DOHH2 (cell line): ENCODE data around the gene RPH3AL.

Source experiments
- H3F3A ChIP-seq: fragments of 200-600 bp; sonication (generic), shearing (Covaris generic); 2 replicates; pipeline ENCODE4 v1.6.0; 2016; ENCODE audit warnings: antibody characterized with exemption, mild to moderate bottlenecking; ENCODE audit not compliant: control insufficient read depth, insufficient read depth
- H3K27ac ChIP-seq: fragments of 200-600 bp; sonication (generic); 2 replicates; pipeline ENCODE4 v1.5.1; 2014; ENCODE audit warnings: low read depth, mild to moderate bottlenecking, low read length, moderate library complexity
- H3K27me3 ChIP-seq: fragments of 200-600 bp; sonication (generic); 2 replicates; pipeline ENCODE4 v1.6.1; 2014; ENCODE audit warnings: mild to moderate bottlenecking, low read length, mixed read lengths; ENCODE audit not compliant: control insufficient read depth
- H3K36me3 ChIP-seq: fragments of 200-600 bp; sonication (generic); 2 replicates; pipeline ENCODE4 v1.6.1; 2014; ENCODE audit warnings: mild to moderate bottlenecking, low read length, moderate library complexity, mixed read lengths; ENCODE audit not compliant: control insufficient read depth
- H3K4me1 ChIP-seq: fragments of 200-600 bp; sonication (generic); 2 replicates; pipeline ENCODE4 v1.6.1; 2014; ENCODE audit warnings: mild to moderate bottlenecking, low read length, mixed read lengths; ENCODE audit not compliant: control insufficient read depth
- H3K4me2 ChIP-seq: fragments of 200-600 bp; sonication (generic); 2 replicates; pipeline ENCODE4 v1.6.0; 2014; ENCODE audit warnings: mild to moderate bottlenecking, low read length, moderate library complexity
- H3K4me3 ChIP-seq: fragments of 200-600 bp; sonication (generic); 2 replicates; pipeline ENCODE4 v1.5.1; 2014; ENCODE audit warnings: mild to moderate bottlenecking, low read length, mixed read lengths
- H3K79me2 ChIP-seq: fragments of 200-600 bp; sonication (generic); 2 replicates; pipeline ENCODE4 v1.6.1; 2014; ENCODE audit warnings: mild to moderate bottlenecking, low read length, mixed read lengths; ENCODE audit not compliant: control insufficient read depth
- H3K9me2 ChIP-seq: fragments of 200-600 bp; sonication (generic); replicated peaks from 2 replicates; pipeline ENCODE4 v1.6.1; 2014; ENCODE audit warnings: mild to moderate bottlenecking, low read length, mixed read lengths; ENCODE audit not compliant: control insufficient read depth
- H3K9me3 ChIP-seq: fragments of 200-600 bp; sonication (generic); 2 replicates; pipeline ENCODE4 v1.6.1; 2014; ENCODE audit warnings: antibody characterized with exemption, low read length, mixed read lengths; ENCODE audit not compliant: control insufficient read depth, insufficient read depth
- H4K20me1 ChIP-seq: fragments of 200-600 bp; sonication (generic); 2 replicates; pipeline ENCODE4 v1.6.0; 2014; ENCODE audit warnings: low read depth, mild to moderate bottlenecking, antibody characterized with exemption, low read length, moderate library complexity; ENCODE audit not compliant: control insufficient read depth, insufficient read depth
- EZH2phosphoT487 ChIP-seq: fragments of 200-600 bp; sonication (generic); IDR thresholded peaks from 2 replicates; pipeline ENCODE4 v1.6.1; 2017; ENCODE audit warnings: borderline replicate concordance, mild to moderate bottlenecking, antibody characterized with exemption, low read length, moderate library complexity, mixed read lengths
- TF ChIP-seq, protein P1 (sequence below): fragments of 200-600 bp; sonication (generic); IDR thresholded peaks from one replicate; pipeline ENCODE4 v1.5.1; 2014; ENCODE audit warnings: antibody characterized with exemption, mild to moderate bottlenecking, low read depth, low read length; ENCODE audit not compliant: poor library complexity, severe bottlenecking

The RPH3AL gene

DNA sequence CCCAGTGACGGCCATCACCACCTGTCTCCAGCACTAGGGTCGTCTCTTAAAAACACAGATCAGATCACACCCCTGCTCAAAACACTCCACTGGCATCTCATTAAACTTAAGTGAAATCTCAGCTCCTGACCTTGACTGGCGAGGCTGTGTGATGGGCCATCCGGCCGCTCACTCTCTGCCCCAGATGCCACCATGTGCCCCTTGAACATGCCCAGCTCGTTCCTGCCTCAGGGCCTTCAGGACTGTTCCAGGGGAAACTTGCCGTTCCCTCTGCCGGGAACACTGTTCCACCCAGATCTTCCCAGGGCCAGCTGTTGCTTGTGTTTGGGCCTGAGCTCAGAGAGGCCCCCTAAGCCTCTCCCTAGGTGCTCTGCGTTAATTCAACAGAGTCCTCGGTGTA is 39.4 kb downstream of the RPH3AL start:
- Histone ChIP-seq H3K27ac (no peak overlapping the region), H3K4me2 (no peak overlapping the region), H3K4me3 (no peak overlapping the region), H4K20me1 (no peaks in the 10 kb centered on the region), H3K79me2 (no peaks in the 10 kb centered on the region), H3F3A (no peaks in the 10 kb centered on the region), H3K9me2 (no peaks in the 10 kb centered on the region), H3K36me3 (no peaks in the 10 kb centered on the region), H3K27me3 (no peaks in the 10 kb centered on the region), H3K4me1 (no peaks in the 10 kb centered on the region), H3K9me3 (peaks cover 7% of the 10 kb centered on the region; the same call in 1 of the 2 replicates)
- TF ChIP-seq, protein P1, sequence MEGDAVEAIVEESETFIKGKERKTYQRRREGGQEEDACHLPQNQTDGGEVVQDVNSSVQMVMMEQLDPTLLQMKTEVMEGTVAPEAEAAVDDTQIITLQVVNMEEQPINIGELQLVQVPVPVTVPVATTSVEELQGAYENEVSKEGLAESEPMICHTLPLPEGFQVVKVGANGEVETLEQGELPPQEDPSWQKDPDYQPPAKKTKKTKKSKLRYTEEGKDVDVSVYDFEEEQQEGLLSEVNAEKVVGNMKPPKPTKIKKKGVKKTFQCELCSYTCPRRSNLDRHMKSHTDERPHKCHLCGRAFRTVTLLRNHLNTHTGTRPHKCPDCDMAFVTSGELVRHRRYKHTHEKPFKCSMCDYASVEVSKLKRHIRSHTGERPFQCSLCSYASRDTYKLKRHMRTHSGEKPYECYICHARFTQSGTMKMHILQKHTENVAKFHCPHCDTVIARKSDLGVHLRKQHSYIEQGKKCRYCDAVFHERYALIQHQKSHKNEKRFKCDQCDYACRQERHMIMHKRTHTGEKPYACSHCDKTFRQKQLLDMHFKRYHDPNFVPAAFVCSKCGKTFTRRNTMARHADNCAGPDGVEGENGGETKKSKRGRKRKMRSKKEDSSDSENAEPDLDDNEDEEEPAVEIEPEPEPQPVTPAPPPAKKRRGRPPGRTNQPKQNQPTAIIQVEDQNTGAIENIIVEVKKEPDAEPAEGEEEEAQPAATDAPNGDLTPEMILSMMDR: no peak
- no peak for TF ChIP-seq EZH2phosphoT487

DNA sequence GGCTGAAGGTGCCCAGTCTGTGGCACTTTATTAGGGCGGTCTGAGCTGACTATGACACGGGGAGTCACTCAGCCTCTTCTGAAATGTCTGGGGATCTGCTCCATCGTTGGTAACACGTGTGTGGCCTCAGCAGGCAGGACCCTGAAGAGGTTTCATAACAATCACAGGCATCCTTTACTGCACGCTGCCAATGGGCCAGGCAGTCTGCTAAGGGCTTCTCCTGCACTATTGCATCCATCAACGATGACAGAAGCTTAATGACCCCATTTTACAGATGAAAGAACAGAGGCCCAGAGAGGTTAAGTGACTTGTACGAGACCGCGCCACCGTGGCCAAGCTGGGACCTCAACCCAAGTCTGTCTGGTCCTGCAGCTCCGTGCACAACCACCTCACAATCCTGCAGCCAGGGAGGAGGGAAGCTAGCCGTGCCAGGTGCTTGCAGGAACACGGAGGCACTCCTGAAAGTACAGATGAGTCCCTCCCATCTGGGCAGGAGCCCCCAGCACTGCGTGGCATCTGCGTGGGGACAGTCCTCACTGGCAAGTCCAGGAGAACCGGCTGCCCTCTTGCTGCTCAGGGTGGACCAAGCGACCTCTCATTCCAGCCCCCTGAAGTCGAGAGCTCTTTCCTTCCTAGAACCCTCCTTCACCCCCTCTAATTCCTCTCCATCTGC is 40.0 kb downstream of the RPH3AL start:
- Histone ChIP-seq H3K9me3 (peaks cover 7% of the 10 kb centered on the region; the same call in 1 of the 2 replicates), H4K20me1 (no peaks in the 10 kb centered on the region), H3K4me1 (no peaks in the 10 kb centered on the region), H3F3A (no peaks in the 10 kb centered on the region), H3K4me3 (no peak overlapping the region), H3K79me2 (no peaks in the 10 kb centered on the region), H3K4me2 (no peak overlapping the region), H3K27me3 (no peaks in the 10 kb centered on the region), H3K9me2 (no peaks in the 10 kb centered on the region), H3K27ac (no peak overlapping the region), H3K36me3 (no peaks in the 10 kb centered on the region)
- TF ChIP-seq, protein P1: no peak
- TF ChIP-seq EZH2phosphoT487: no peak

DNA sequence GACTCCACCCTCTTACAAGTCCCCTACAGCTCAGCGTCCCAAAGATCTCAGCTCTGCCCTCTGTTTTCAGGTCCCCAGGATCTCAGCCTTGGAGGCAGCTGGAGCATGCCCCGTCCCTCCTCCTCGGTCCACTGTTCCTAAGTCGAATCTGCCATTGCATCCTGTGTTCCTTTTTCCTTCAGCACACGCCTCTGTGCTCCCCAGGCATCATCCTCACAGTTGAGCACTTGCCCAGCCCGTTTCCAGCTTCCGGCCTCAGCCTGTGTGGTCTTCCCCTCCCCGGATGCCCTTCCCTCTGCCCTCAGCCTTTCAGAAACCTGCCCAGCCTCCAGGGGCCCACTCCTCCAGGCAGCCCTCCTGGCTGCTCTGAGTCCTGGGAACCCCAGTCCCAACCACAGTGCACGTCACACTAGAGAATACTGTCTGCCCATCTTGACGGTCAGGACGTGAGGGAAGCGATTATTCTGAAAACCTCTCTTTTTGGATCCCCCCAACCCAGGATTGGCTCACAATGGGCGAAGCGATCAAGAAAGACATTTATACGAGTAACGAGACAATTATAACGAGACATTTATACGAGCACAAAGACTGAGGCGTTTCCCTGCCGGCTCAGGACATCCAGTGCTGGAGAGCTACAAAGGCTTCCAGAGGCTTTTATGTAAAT is 41.4 kb downstream of the RPH3AL start:
- peaks cover 7% of the 10 kb centered on the region; the same call in 1 of the 2 replicates for H3K9me3 ChIP-seq
- H3K4me3 ChIP-seq: no peak overlapping the region
- no peaks in the 10 kb centered on the region for H3K36me3 ChIP-seq
- no peaks in the 10 kb centered on the region for H3K79me2 ChIP-seq
- no peaks in the 10 kb centered on the region for H3K9me2 ChIP-seq
- H3F3A ChIP-seq: no peaks in the 10 kb centered on the region
- H4K20me1 ChIP-seq: no peaks in the 10 kb centered on the region
- no peaks in the 10 kb centered on the region for H3K4me1 ChIP-seq
- H3K4me2 ChIP-seq: no peak overlapping the region
- no peak overlapping the region for H3K27ac ChIP-seq
- H3K27me3 ChIP-seq: no peaks in the 10 kb centered on the region
- TF ChIP-seq, protein P1: no peak
- no peak for TF ChIP-seq EZH2phosphoT487
